Right cardiac atrium (tissue), 5 donors: ENCODE data around the gene NDUFA11. TPM values are rescaled to one million over a fixed set of nuclear protein-coding genes. Genes with fewer than 3 reads are reported as not detected.
A peak's percentile ranks its signal among the peaks of the same experiment; 100 is the strongest.

Source experiments
- ATAC-seq, 2 donors: fragments of 200-7000 bp; cut with Tn5 transposase; one replicate each; pipeline versions ENCODE4 v1.8.0 to v1.9.1; 2020; ENCODE audit warnings: moderate library complexity in 2 of 2, mild to moderate bottlenecking in 1 of 2
- DNase-seq, 3 donors: peaks; one replicate each; pipeline ENCODE4 v3.0.0-alpha.2; 2020
- H3K27ac ChIP-seq: one replicate; pipeline ENCODE4 v1.5.1; 2013; ENCODE audit warnings: mild to moderate bottlenecking, low read length, control low read depth, moderate library complexity
- H3K27me3 ChIP-seq: one replicate; pipeline ENCODE4 v1.6.1; 2013; ENCODE audit not compliant: control insufficient read depth, insufficient read depth
- H3K4me1 ChIP-seq: one replicate; pipeline ENCODE4 v1.6.1; 2013; ENCODE audit warnings: low read length; ENCODE audit not compliant: control insufficient read depth, insufficient read depth
- H3K4me3 ChIP-seq: one replicate; pipeline ENCODE4 v1.5.1; 2013; ENCODE audit warnings: low read length, control low read depth
- H3K9me3 ChIP-seq: one replicate; pipeline ENCODE4 v1.6.1; 2013; ENCODE audit warnings: low read length; ENCODE audit not compliant: control insufficient read depth
- WGBS: extraction: QIAGEN DNeasy Blood & Tissue Kit; methylation state at CpG from one replicate; pipeline ENCODE4 v1.1.7; 2013; 5-methylcytosine and 5-hydroxymethylcytosine counted together
- intact Hi-C, 4 donors: fragments of 100-400 bp; cut with DNase I; formaldehyde crosslinking; loops; one replicate each; pipeline versions ENCODE4 v1.11.0 to v1.14.0; 2022 to 2023
- polyA plus RNA-seq: library from polyadenylated mRNA; stranded (reverse); fragments of 200-250 nt; gene quantifications from one replicate; pipeline ENCODE4 v1.2.3, GENCODE V29; 2013
- total RNA-seq, 4 donors: library from RNA; stranded (reverse); fragmentation: NEBNext Ultra II Directional; extraction: Animal tissue kit (Norgen Biotek cat#: 25700); gene quantifications; one replicate each; pipeline ENCODE4 v1.2.1, GENCODE V29; 2021
- donor health status: healthy with polysubstance abuse.
- donor health status: DM: no; HTN: yes; CAD: no.
- donor health status: DM: no; HTN: no; CAD: no.
- donor health status: DM: no; HTN: yes; CAD: no; lungs with severe emphysema.
- donor health status: DM: yes; HTN: yes; CAD: no.

NDUFA11 gene
- total and polyA plus RNA-seq, 5 donors = 515 to 1,214 (median 646) TPM

GRCh38 chr19:5907241-5907640 is 3.7 kb upstream of the NDUFA11 start:
- ATAC-seq = no peak
- 78% methylated on average over 5 of the region's 5 CpGs for WGBS
- intact Hi-C loops = loop anchor here in 1 of 4 donors (10.0 kb wide), 1 partner anchor 48 kb away; no protein-coding TSS in a partner anchor

GRCh38 chr19:5905114-5905778 is 1.7 kb upstream of the NDUFA11 start:
- peak overlapping the region; percentile 73 for H3K27ac ChIP-seq
- ATAC-seq (no peak), DNase-seq (peak in 2 of 3 donors; percentile 52 to 54)
- peak overlapping the region; percentile 89 for H3K4me3 ChIP-seq
- no peaks in the 10 kb centered on the region for H3K9me3 ChIP-seq
- no peaks in the 10 kb centered on the region for H3K4me1 ChIP-seq
- intact Hi-C loops = loop anchor here in 1 of 4 donors (10.0 kb wide), 1 partner anchor 50 kb away; no protein-coding TSS in a partner anchor
- WGBS = 54% methylated on average over 31 of the region's 31 CpGs
- no peaks in the 10 kb centered on the region for H3K27me3 ChIP-seq

More at GRCh38 chr19:5907241-5907640, 3.7 kb upstream of the NDUFA11 start:
- no peak overlapping the region for H3K4me3 ChIP-seq
- H3K27me3 ChIP-seq = no peaks in the 10 kb centered on the region
- DNase-seq = no peak
- no peaks in the 10 kb centered on the region for H3K9me3 ChIP-seq
- H3K4me1 ChIP-seq = no peaks in the 10 kb centered on the region
- no peak overlapping the region for H3K27ac ChIP-seq

- Histone ChIP-seq H3K9me3 (no peaks in the 10 kb centered on the region), H3K4me3 (peak within 1 kb of the TSS; percentile 89), H3K4me1 (no peaks in the 10 kb centered on the region), H3K27ac (peak within 1 kb of the TSS; percentile 78), H3K27me3 (no peaks in the 10 kb centered on the region)
- peak; percentile 100 for DNase-seq
- intact Hi-C loops = loop anchor here in 1 of 4 donors (10.0 kb wide), 1 partner anchor 50 kb away; no protein-coding TSS in a partner anchor
- peak; percentile 92 for ATAC-seq
- under 1% methylated on average over 61 of the region's 61 CpGs for WGBS
Measured at GRCh38 chr19:5904352-5905113, 943 bp upstream of the NDUFA11 start, which contains the start of gene VMAC. Gene VMAC (plus strand): TSS chr19:5904872. CDS start chr19:5904891, 19 bp downstream.

GRCh38 chr19:5903056-5903623 is 450 bp downstream of the NDUFA11 start:
- under 1% methylated on average over 27 of the region's 27 CpGs for WGBS
- intact Hi-C loops = loop anchor here in 1 of 4 donors (10.0 kb wide), 1 partner anchor 52 kb away; no protein-coding TSS in a partner anchor
- peak overlapping the region; percentile 78 for H3K27ac ChIP-seq

GRCh38 chr19:5900976-5901375 is 2.6 kb downstream of the NDUFA11 start:
- Histone ChIP-seq H3K9me3 (no peaks in the 10 kb centered on the region), H3K4me3 (no peak overlapping the region), H3K27me3 (no peaks in the 10 kb centered on the region), H3K27ac (no peak overlapping the region), H3K4me1 (no peaks in the 10 kb centered on the region)
- 88% methylated on average over 8 of the region's 8 CpGs for WGBS
- no peak for DNase-seq
- intact Hi-C loops = loop anchor here in 1 of 4 donors (10.0 kb wide), 1 partner anchor 54 kb away; no protein-coding TSS in a partner anchor
- ATAC-seq = no peak

More at GRCh38 chr19:5903056-5903623, 450 bp downstream of the NDUFA11 start:
- no peaks in the 10 kb centered on the region for H3K27me3 ChIP-seq
- peak overlapping the region; percentile 76 for H3K4me3 ChIP-seq
- no peaks in the 10 kb centered on the region for H3K9me3 ChIP-seq
- DNase-seq = no peak
- no peak for ATAC-seq
- H3K4me1 ChIP-seq = no peaks in the 10 kb centered on the region

- Histone ChIP-seq H3K4me3 (no peak overlapping the region), H3K4me1 (no peaks in the 10 kb centered on the region), H3K27me3 (no peaks in the 10 kb centered on the region), H3K9me3 (no peaks in the 10 kb centered on the region), H3K27ac (no peak overlapping the region)
- WGBS = 81% methylated on average over 13 of the region's 13 CpGs
- intact Hi-C loops = loop anchor here in 3 of 4 donors (5.0 to 10.0 kb wide), 3 partner anchors 55 to 95 kb away; partner anchors contain the start of gene NRTN (in 1 of the 3)
- DNase-seq = no peak
- ATAC-seq = no peak
Measured at GRCh38 chr19:5899728-5900526, 3.7 kb downstream of the NDUFA11 start.

- intact Hi-C loops = loop anchor here in 2 of 4 donors (5.0 to 10.0 kb wide), 2 partner anchors 75 to 93 kb away; partner anchors contain the start of gene NRTN (in 1 of the 2)
- no peaks in the 10 kb centered on the region for H3K27me3 ChIP-seq
- ATAC-seq = no peak
- WGBS = 85% methylated on average over 30 of the region's 30 CpGs
- H3K4me3 ChIP-seq = no peak overlapping the region
- peaks cover under 1% of the 10 kb centered on the region for H3K4me1 ChIP-seq
- no peak overlapping the region for H3K27ac ChIP-seq
- no peaks in the 10 kb centered on the region for H3K9me3 ChIP-seq
- DNase-seq = peak in 2 of 3 donors; percentile 55 to 65
Measured at GRCh38 chr19:5897189-5897969, 6.2 kb downstream of the NDUFA11 start.

- H3K4me3 ChIP-seq = no peak overlapping the region
- H3K27me3 ChIP-seq = no peaks in the 10 kb centered on the region
- DNase-seq (peak in 1 of 3 donors; percentile 33), ATAC-seq (no peak)
- H3K27ac ChIP-seq = no peak overlapping the region
- peaks cover 6% of the 10 kb centered on the region for H3K4me1 ChIP-seq
- 87% methylated on average over 29 of the region's 29 CpGs for WGBS
- intact Hi-C loops = loop anchor here in 2 of 4 donors (5.0 to 10.0 kb wide), 2 partner anchors 76 to 92 kb away; partner anchors contain the start of gene NRTN (in 1 of the 2)
- H3K9me3 ChIP-seq = no peaks in the 10 kb centered on the region
Measured at GRCh38 chr19:5896365-5897076, 7.1 kb downstream of the NDUFA11 start.

- no peak for ATAC-seq
- DNase-seq = peak in 1 of 3 donors; percentile 63
- Histone ChIP-seq H3K4me1 (peaks cover 6% of the 10 kb centered on the region), H3K27me3 (no peaks in the 10 kb centered on the region), H3K4me3 (no peak overlapping the region), H3K27ac (peak overlapping the region; percentile 72), H3K9me3 (no peaks in the 10 kb centered on the region)
- intact Hi-C loops = loop anchor here in 2 of 4 donors (5.0 to 10.0 kb wide), 2 partner anchors 76 to 91 kb away; partner anchors contain the start of gene NRTN (in 1 of the 2)
- 87% methylated on average over 8 of the region's 8 CpGs for WGBS
Measured at GRCh38 chr19:5895890-5896289, 7.7 kb downstream of the NDUFA11 start.
